ENCODE measurements around the gene FATE1.

The FATE1 gene

DNA sequence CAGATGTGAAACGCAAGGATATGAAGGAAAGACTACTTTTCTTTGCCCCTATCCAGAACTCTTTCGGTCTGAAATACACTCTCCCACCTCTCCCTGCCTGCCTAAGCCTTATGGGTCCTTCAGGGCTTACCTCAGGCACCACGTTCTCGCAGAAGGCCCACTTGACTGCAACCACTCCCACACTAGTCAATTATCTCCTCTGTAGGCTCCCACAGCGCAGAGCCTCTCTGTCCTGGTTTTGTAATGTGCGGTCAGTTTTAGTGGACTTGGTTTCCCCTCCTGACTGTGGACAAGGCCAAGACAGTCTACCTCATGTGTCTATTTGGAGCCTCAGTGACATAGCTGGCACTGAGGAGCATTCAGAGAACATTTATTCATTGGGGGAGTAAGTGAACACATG is 29.8 kb downstream of the FATE1 start:
- no peak for DNase-seq

DNA sequence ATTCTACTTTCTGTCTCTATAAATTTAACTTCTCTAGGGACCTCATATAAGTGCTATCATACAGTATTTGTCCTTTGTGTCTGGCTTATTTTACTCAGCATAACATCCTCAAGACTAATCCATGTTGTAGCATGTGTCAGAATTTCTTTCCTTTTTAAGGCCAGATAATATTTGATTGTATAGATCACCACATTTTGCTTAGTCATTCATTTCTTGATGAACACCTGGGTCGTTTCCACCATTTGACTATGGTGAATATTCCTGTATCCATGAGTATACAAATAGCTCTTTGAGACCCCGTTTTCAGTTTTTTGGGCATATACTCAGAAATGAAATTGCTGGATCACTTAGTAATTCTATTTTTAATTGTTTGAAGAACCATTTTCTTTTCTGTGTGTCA is 30.7 kb downstream of the FATE1 start:
- DNase-seq, result no peak

- no peak for DNase-seq
These were observed 34.7 kb downstream of the FATE1 start for GRCh38 chrX:151750511-151750910.

- no peak for DNase-seq
These were observed 37.0 kb downstream of the FATE1 start for GRCh38 chrX:151752847-151753246.

GRCh38 chrX:151753313-151754046 is 37.6 kb downstream of the FATE1 start:
- DNase-seq, result peak; percentile 41

GRCh38 chrX:151754047-151754429 is 38.2 kb downstream of the FATE1 start:
- no peak for DNase-seq

DNA sequence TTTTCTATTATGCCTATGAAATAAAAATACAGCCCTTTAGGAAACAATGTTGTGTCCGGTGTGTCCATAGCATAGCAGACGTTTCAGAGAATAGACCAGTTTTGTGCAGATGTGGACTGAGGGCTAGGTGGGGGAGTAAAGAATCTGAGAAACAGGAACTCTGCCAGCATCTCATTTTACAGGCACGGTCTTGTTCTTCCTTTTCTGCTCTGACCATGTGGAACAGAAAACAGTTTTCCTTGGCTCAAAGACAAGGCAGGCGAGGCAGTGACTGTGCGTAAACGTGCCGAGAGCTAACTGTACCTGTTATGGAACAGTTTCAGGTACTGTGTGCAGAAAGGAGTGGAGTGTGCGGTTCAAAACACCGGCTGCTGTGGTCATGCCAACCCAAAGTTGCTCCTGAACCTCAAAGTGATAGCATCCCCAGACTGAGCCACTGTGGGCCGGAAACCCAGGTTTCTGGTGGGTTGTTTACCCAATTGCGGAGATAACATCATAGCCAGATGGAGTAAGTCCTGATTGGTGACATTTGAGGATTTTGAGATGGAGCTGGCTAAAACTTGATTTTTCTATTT is 38.9 kb downstream of the FATE1 start:
- DNase-seq, result no peak

DNA sequence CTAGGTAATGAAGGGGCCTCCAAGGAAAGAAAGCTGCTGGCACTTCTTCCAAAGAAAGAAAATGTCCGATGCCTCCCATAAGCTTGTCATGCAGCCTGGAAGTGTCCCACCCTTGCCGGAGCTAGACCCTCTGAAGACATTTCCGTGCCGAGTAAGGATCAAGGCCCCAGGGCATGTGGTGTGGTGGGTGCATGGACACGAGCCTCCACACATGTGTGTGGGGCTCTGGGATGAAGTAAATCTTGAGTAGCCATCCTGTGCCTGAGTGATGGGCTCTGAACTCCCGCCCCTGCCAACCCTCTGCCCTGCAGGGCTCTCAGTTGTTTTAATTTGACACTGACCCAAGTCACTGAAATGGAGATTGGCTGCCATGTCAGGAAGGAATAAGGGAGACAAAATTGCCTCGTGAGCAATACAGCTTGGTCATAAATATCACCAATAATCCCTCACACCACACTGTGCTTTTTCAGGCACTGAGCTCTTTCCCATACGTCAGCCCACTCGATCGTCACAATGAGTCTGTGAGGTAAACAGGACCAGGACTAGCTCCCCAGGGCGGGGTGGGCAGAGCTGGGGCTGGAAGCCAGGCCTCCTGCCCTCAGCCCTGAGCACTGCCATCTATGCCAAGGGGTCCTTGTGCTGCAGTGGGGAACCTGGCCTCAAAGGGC is 43.3 kb downstream of the FATE1 start:
- no peak for DNase-seq

DNA sequence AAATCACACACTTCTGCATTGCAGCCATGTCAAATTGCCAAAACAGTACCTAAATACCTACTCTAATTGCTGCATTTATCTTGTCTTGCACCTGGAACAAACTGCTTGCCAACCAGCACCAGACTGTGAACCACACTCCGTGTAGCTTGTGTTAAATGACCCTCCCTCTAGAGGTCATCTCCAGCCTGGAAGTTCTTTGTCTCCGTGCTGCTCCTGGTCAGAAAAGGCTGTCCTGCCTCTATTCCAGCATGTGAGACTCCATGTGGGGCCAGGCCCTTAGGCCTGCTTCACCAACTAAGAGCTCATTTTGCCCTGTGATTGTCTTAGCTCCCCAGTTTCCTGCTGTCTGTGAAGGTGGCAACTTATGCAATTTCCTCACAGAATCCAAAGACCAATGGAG is 47.0 kb downstream of the FATE1 start:
- no peak for DNase-seq

GRCh38 chrX:151763711-151764110 is 47.9 kb downstream of the FATE1 start:
- DNase-seq, result no peak

DNA sequence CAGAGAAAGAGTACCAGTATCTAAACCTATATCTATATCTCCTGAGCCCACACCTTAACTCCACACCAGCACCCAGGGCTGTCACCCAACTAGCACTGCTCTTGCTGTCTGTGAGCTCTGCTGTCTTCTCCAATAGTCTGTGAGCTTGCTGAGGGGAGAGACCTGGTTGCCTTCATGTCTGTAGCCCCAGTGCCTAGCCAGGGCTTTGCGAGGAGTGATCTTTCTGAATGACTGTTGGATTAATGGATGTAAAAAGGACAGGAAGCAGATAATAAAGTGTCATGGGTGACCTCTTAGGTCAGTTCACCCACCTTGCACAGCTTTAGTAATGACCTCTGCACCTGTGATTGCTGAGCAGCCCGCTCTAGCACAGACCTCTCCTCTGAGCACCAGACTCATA is 49.2 kb downstream of the FATE1 start:
- no peak for DNase-seq

DNA sequence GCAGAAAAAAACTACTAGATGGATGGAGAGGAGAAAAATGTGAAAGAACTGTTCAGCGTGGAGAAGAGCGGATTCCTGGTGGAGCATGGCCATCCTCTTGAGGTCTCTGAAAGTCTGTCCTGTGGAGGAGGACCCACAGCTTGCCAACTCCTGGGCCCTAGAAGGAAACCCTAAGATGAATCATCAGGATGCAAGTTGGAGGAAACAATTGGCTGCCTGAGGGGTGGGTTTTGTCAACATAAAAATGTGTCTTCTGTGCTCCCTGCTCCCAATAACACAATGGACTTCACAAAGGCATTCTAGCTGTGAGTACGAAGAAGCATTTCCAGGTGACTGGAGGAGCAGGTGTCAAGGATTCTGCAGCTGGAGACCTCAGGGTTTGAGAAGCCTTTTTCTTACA is 55.9 kb downstream of the FATE1 start:
- no peak for DNase-seq

Measured in activated CD4-positive, alpha-beta T cell treated with anti-CD3 and anti-CD28 coated beads, Interleukin-10, Interleukin-2, amounts not matched to agents 100 ng/mL and 50 ng/mL, durations not matched to agents 16 hours and 8 hours (primary cell).